COLO668 (cell line): ENCODE measurements around the gene CTSF.
"Not testable (repeated sequence)": the region's sequence is repeated elsewhere in the genome, so short reads cannot be mapped to it uniquely, and the experiment has no call there.

Experiments
- DNase-seq: peaks from one replicate; lab custom pipeline; 2025; ENCODE audit not compliant: unreplicated experiment; lab: John Stamatoyannopoulos, UW

CTSF gene

GRCh38 chr11:66589996-66590675, 21.7 kb upstream of the CTSF start:
- DNase-seq, result no peak

GRCh38 chr11:66589315-66589714, 20.9 kb upstream of the CTSF start:
- DNase-seq, result not testable (repeated sequence)

- DNase-seq, result no peak
These were observed 17.7 kb upstream of the CTSF start for GRCh38 chr11:66586136-66586535.

- DNase-seq, result not testable (repeated sequence)
These were observed 17.0 kb upstream of the CTSF start for GRCh38 chr11:66585447-66585846.

GRCh38 chr11:66582565-66583147, 14.2 kb upstream of the CTSF start:
- not testable (repeated sequence) for DNase-seq

- DNase-seq, result no peak
These were observed 12.9 kb upstream of the CTSF start for GRCh38 chr11:66581261-66581660.

GRCh38 chr11:66580803-66581202, 12.4 kb upstream of the CTSF start:
- no peak for DNase-seq

- peak; percentile 58 for DNase-seq
These were observed 10.7 kb upstream of the CTSF start for GRCh38 chr11:66579017-66579606.

- DNase-seq, result no peak
These were observed 2.4 kb upstream of the CTSF start for GRCh38 chr11:66570850-66571180.

- no peak for DNase-seq
These were observed 1.9 kb upstream of the CTSF start for GRCh38 chr11:66570079-66570849.

GRCh38 chr11:66569076-66569475, 670 bp upstream of the CTSF start:
- no peak for DNase-seq

- DNase-seq, result no peak
These were observed 651 bp downstream of the CTSF start for GRCh38 chr11:66567787-66568123.

GRCh38 chr11:66566221-66566620, 2.2 kb downstream of the CTSF start:
- DNase-seq, result no peak

GRCh38 chr11:66564984-66565383, 3.4 kb downstream of the CTSF start:
- no peak for DNase-seq

GRCh38 chr11:66564538-66564937, 3.9 kb downstream of the CTSF start:
- DNase-seq, result no peak

GRCh38 chr11:66563832-66564231, 4.6 kb downstream of the CTSF start:
- no peak for DNase-seq

- DNase-seq, result no peak
These were observed 5.4 kb downstream of the CTSF start for GRCh38 chr11:66562907-66563583.

- no peak for DNase-seq
These were observed 6.1 kb downstream of the CTSF start for GRCh38 chr11:66562275-66562674.

GRCh38 chr11:66561975-66562248, 6.5 kb downstream of the CTSF start:
- no peak for DNase-seq

- no peak for DNase-seq
These were observed 7.0 kb downstream of the CTSF start for GRCh38 chr11:66561178-66561974.
